ENCODE results near the gene ANTXRL.
"Not testable (repeated sequence)": the region's sequence is repeated elsewhere in the genome, so short reads cannot be mapped to it uniquely, and the experiment has no call there.

Gene ANTXRL

GRCh38 chr10:46304062-46304461, 17.3 kb downstream of the ANTXRL start:
- Histone ChIP-seq H3K36me3 (ENCODE audit: insufficient read depth, low read length) (no peaks in the 10 kb centered on the region), H3K27ac (ENCODE audit: low read length) (no peak overlapping the region), H2AFZ (ENCODE audit: low read depth, low read length) (no peak overlapping the region), H3K27me3 (ENCODE audit: insufficient read depth, low read length, poor library complexity) (no peaks in the 10 kb centered on the region), H3K4me1 (ENCODE audit: insufficient read depth, low read length) (no peaks in the 10 kb centered on the region), H3K79me2 (ENCODE audit: insufficient read depth, low read length) (no peaks in the 10 kb centered on the region), H3K9ac (ENCODE audit: low read depth, low read length) (no peak overlapping the region), H3K4me3 (ENCODE audit: low read depth in 1 of 2, low read length in 2 of 2) (no peak overlapping the region), H3K4me2 (ENCODE audit: insufficient read depth, low read length) (no peak overlapping the region), H3K9me3 (ENCODE audit: insufficient read depth, low read length, severe bottlenecking) (no peaks in the 10 kb centered on the region), H4K20me1 (ENCODE audit: insufficient read depth, low read length) (no peaks in the 10 kb centered on the region; the same call in 1 of the 2 replicates)
- DNase-seq = no peak
- TF ChIP-seq CTCF (IDR thresholded peaks at IDR 0.05; ENCODE audit: borderline replicate concordance, extremely low read depth, low read length, poor library complexity, severe bottlenecking) (no peak), EZH2 (IDR thresholded peaks at IDR 0.05; ENCODE audit: borderline replicate concordance, low read depth, low read length, severe bottlenecking) (no peak)
- no peak for ATAC-seq (ENCODE audit: insufficient read depth, low read depth)

GRCh38 chr10:46304671-46305070, 17.9 kb downstream of the ANTXRL start:
- not testable (repeated sequence) for H3K27me3 ChIP-seq (ENCODE audit: insufficient read depth, low read length, poor library complexity); H3K27ac ChIP-seq (ENCODE audit: low read length); H3K4me1 ChIP-seq (ENCODE audit: insufficient read depth, low read length); H2AFZ ChIP-seq (ENCODE audit: low read depth, low read length); DNase-seq; ATAC-seq (ENCODE audit: insufficient read depth, low read depth); H3K9ac ChIP-seq (ENCODE audit: low read depth, low read length); H3K36me3 ChIP-seq (ENCODE audit: insufficient read depth, low read length); H3K4me3 ChIP-seq (ENCODE audit: low read depth in 1 of 2, low read length in 2 of 2); H3K79me2 ChIP-seq (ENCODE audit: insufficient read depth, low read length); H4K20me1 ChIP-seq (ENCODE audit: insufficient read depth, low read length); H3K9me3 ChIP-seq (ENCODE audit: insufficient read depth, low read length, severe bottlenecking); H3K4me2 ChIP-seq (ENCODE audit: insufficient read depth, low read length)

- no peaks in the 10 kb centered on the region; the same call in 1 of the 2 replicates for H4K20me1 ChIP-seq (ENCODE audit: insufficient read depth, low read length)
- H3K4me1 ChIP-seq (ENCODE audit: insufficient read depth, low read length) = no peaks in the 10 kb centered on the region
- H3K9me3 ChIP-seq (ENCODE audit: insufficient read depth, low read length, severe bottlenecking) = no peaks in the 10 kb centered on the region
- no peaks in the 10 kb centered on the region for H3K79me2 ChIP-seq (ENCODE audit: insufficient read depth, low read length)
- ATAC-seq (ENCODE audit: insufficient read depth, low read depth) (no peak), DNase-seq (no peak)
- H3K36me3 ChIP-seq (ENCODE audit: insufficient read depth, low read length) = no peaks in the 10 kb centered on the region
- no peak overlapping the region for H3K4me2 ChIP-seq (ENCODE audit: insufficient read depth, low read length)
- H3K27me3 ChIP-seq (ENCODE audit: insufficient read depth, low read length, poor library complexity) = peaks cover 3% of the 10 kb centered on the region
- H3K4me3 ChIP-seq (ENCODE audit: low read depth in 1 of 2, low read length in 2 of 2) = no peak overlapping the region
- H2AFZ ChIP-seq (ENCODE audit: low read depth, low read length) = no peak overlapping the region
- H3K9ac ChIP-seq (ENCODE audit: low read depth, low read length) = no peak overlapping the region
- no peak overlapping the region for H3K27ac ChIP-seq (ENCODE audit: low read length)
- no peak for TF ChIP-seq CTCF (IDR thresholded peaks at IDR 0.05; ENCODE audit: borderline replicate concordance, extremely low read depth, low read length, poor library complexity, severe bottlenecking)
- no peak for TF ChIP-seq EZH2 (IDR thresholded peaks at IDR 0.05; ENCODE audit: borderline replicate concordance, low read depth, low read length, severe bottlenecking)
Measured at GRCh38 chr10:46305079-46305818, 18.5 kb downstream of the ANTXRL start.

GRCh38 chr10:46305986-46306385, 19.2 kb downstream of the ANTXRL start:
- no peak overlapping the region for H2AFZ ChIP-seq (ENCODE audit: low read depth, low read length)
- H3K9ac ChIP-seq (ENCODE audit: low read depth, low read length) = no peak overlapping the region
- H3K27ac ChIP-seq (ENCODE audit: low read length) = no peak overlapping the region
- no peak overlapping the region for H3K4me3 ChIP-seq (ENCODE audit: low read depth in 1 of 2, low read length in 2 of 2)
- TF ChIP-seq EZH2 (IDR thresholded peaks at IDR 0.05; ENCODE audit: borderline replicate concordance, low read depth, low read length, severe bottlenecking) = no peak
- TF ChIP-seq CTCF (IDR thresholded peaks at IDR 0.05; ENCODE audit: borderline replicate concordance, extremely low read depth, low read length, poor library complexity, severe bottlenecking) = no peak
- no peak for ATAC-seq (ENCODE audit: insufficient read depth, low read depth)
- DNase-seq = no peak
- no peaks in the 10 kb centered on the region for H3K9me3 ChIP-seq (ENCODE audit: insufficient read depth, low read length, severe bottlenecking)
- no peaks in the 10 kb centered on the region; the same call in 1 of the 2 replicates for H4K20me1 ChIP-seq (ENCODE audit: insufficient read depth, low read length)
- H3K4me2 ChIP-seq (ENCODE audit: insufficient read depth, low read length) = no peak overlapping the region
- no peaks in the 10 kb centered on the region for H3K36me3 ChIP-seq (ENCODE audit: insufficient read depth, low read length)
- peaks cover 3% of the 10 kb centered on the region for H3K27me3 ChIP-seq (ENCODE audit: insufficient read depth, low read length, poor library complexity)
- H3K4me1 ChIP-seq (ENCODE audit: insufficient read depth, low read length) = no peaks in the 10 kb centered on the region
- H3K79me2 ChIP-seq (ENCODE audit: insufficient read depth, low read length) = no peaks in the 10 kb centered on the region
